Liver (tissue), 9 donors: ENCODE results near the gene RUNX1. TPM values are rescaled to one million over a fixed set of nuclear protein-coding genes. Genes with fewer than 3 reads are reported as not detected.

Experiments used
- DNase-seq: peaks from one replicate; pipeline ENCODE4 v3.0.0-alpha.2; 2017; ENCODE audit warnings: low spot score
- H3K27ac ChIP-seq, 2 donors: one replicate each; pipeline ENCODE4 v1.7.0; 2013; ENCODE audit warnings: inconsistent platforms in 2 of 2, low read length in 2 of 2, control low read depth in 1 of 2, low read depth in 1 of 2, mild to moderate bottlenecking in 1 of 2
- H3K27me3 ChIP-seq, 4 donors: one replicate each; pipeline versions ENCODE4 v1.6.1 to v1.7.0; 2013; ENCODE audit warnings: low read length in 3 of 4, inconsistent platforms in 1 of 4, mild to moderate bottlenecking in 1 of 4, moderate library complexity in 1 of 4; ENCODE audit not compliant: control insufficient read depth in 4 of 4, insufficient read depth in 4 of 4
- H3K36me3 ChIP-seq, 4 donors: one replicate each; pipeline versions ENCODE4 v1.6.1 to v1.7.0; 2013; ENCODE audit warnings: low read length in 3 of 4, mild to moderate bottlenecking in 3 of 4, low read depth in 1 of 4, moderate library complexity in 1 of 4; ENCODE audit not compliant: control insufficient read depth in 4 of 4, insufficient read depth in 3 of 4
- H3K4me1 ChIP-seq, 4 donors: one replicate each; pipeline versions ENCODE4 v1.6.1 to v1.7.0; 2013; ENCODE audit warnings: low read length in 3 of 4, mild to moderate bottlenecking in 3 of 4, moderate library complexity in 1 of 4; ENCODE audit not compliant: control insufficient read depth in 4 of 4, insufficient read depth in 4 of 4
- H3K4me3 ChIP-seq, 3 donors: one replicate each; pipeline versions ENCODE4 v1.6.1 to v1.7.0; 2013; ENCODE audit warnings: low read length in 3 of 3, control low read depth in 1 of 3, low read depth in 1 of 3, mild to moderate bottlenecking in 1 of 3
- H3K9ac ChIP-seq, 2 donors: one replicate each; pipeline ENCODE4 v1.7.0; 2013; ENCODE audit warnings: low read length in 2 of 2, mild to moderate bottlenecking in 2 of 2, moderate library complexity in 2 of 2, control low read depth in 1 of 2, low read depth in 1 of 2
- H3K9me3 ChIP-seq, 4 donors: one replicate each; pipeline versions ENCODE4 v1.6.1 to v1.7.0; 2013; ENCODE audit warnings: low read length in 3 of 4; ENCODE audit not compliant: control insufficient read depth in 4 of 4
- EGR1 ChIP-seq, 2 donors: IDR thresholded peaks; 2 replicates each; pipeline ENCODE4 v1.6.1; 2016 to 2018; ENCODE audit warnings: antibody characterized with exemption in 2 of 2, low read depth in 2 of 2
- FOXA1 ChIP-seq: IDR thresholded peaks from 2 replicates; pipeline ENCODE4 v1.6.1; 2016; ENCODE audit warnings: antibody characterized with exemption
- FOXA2 ChIP-seq: IDR thresholded peaks from 2 replicates; pipeline ENCODE4 v1.6.1; 2016; ENCODE audit warnings: antibody characterized with exemption
- GABPA ChIP-seq, 2 donors: IDR thresholded peaks in 1 of 2; conservative IDR thresholded peaks in 1 of 2; 2 replicates each; pipeline ENCODE4 v1.6.1; 2016; ENCODE audit warnings: antibody characterized with exemption in 2 of 2, mild to moderate bottlenecking in 1 of 2, moderate library complexity in 1 of 2
- HNF4A ChIP-seq, 2 donors: conservative IDR thresholded peaks; 2 replicates each; pipeline ENCODE4 v1.6.1; 2016; ENCODE audit warnings: antibody characterized with exemption in 2 of 2, mild to moderate bottlenecking in 2 of 2
- HNF4G ChIP-seq: IDR thresholded peaks from 2 replicates; pipeline ENCODE4 v1.6.1; 2016; ENCODE audit warnings: antibody characterized with exemption
- JUND ChIP-seq, 2 donors: IDR thresholded peaks; 2 replicates each; pipeline ENCODE4 v1.6.1; 2016; ENCODE audit warnings: antibody characterized with exemption in 2 of 2
- NR2F2 ChIP-seq: IDR thresholded peaks from 2 replicates; pipeline ENCODE4 v1.6.1; 2016; ENCODE audit warnings: antibody characterized with exemption
- RAD21 ChIP-seq, 2 donors: IDR thresholded peaks; 2 replicates each; pipeline ENCODE4 v1.6.1; 2016; ENCODE audit warnings: antibody characterized with exemption in 2 of 2, mild to moderate bottlenecking in 2 of 2
- RXRA ChIP-seq, 2 donors: IDR thresholded peaks; 2 replicates each; pipeline ENCODE4 v1.6.1; 2017 to 2018; ENCODE audit warnings: antibody characterized with exemption in 2 of 2, mild to moderate bottlenecking in 1 of 2
- SP1 ChIP-seq: IDR thresholded peaks from 2 replicates; pipeline ENCODE4 v1.6.1; 2018; ENCODE audit warnings: antibody characterized with exemption, mild to moderate bottlenecking
- TAF1 ChIP-seq: conservative IDR thresholded peaks from 2 replicates; pipeline ENCODE4 v1.6.1; 2016; ENCODE audit warnings: antibody characterized with exemption, mild to moderate bottlenecking
- YY1 ChIP-seq: IDR thresholded peaks from 2 replicates; pipeline ENCODE4 v1.6.1; 2016; ENCODE audit warnings: antibody characterized with exemption, mild to moderate bottlenecking
- WGBS: extraction: QIAGEN DNeasy Blood & Tissue Kit; methylation state at CpG from one replicate; pipeline ENCODE4 v1.1.7; 2013; 5-methylcytosine and 5-hydroxymethylcytosine counted together
- polyA plus RNA-seq, 2 donors: library from polyadenylated mRNA; stranded (reverse) in 1 of 2; unstranded in 1 of 2; fragments of 200-250 nt in 1 of 2; fragments of >200 nt in 1 of 2; fragmentation: Nextera tagmentation in 1 of 2; extraction: Ambion mirVana in 1 of 2; gene quantifications; one replicate each; pipeline versions ENCODE4 v1.2.1 to v1.2.3, GENCODE V29; 2013 to 2015
- total RNA-seq, 2 donors: library from RNA; depleted of rRNA; stranded (reverse); fragments of >200 nt; gene quantifications; one replicate each; pipeline ENCODE4 v1.2.3, GENCODE V29; 2014
- TF ChIP-seq, protein P1 (sequence below): IDR thresholded peaks from 2 replicates; pipeline ENCODE4 v1.6.1; 2016; ENCODE audit warnings: antibody characterized with exemption
- TF ChIP-seq, protein P2 (sequence below): fragments of 150-350 bp; IDR thresholded peaks from 2 replicates; pipeline ENCODE4 v1.5.1; 2017; ENCODE audit warnings: improper control_type of control experiment, low read depth, low read length; ENCODE audit not compliant: missing input control
- TF ChIP-seq, protein P3 (sequence below): IDR thresholded peaks from 2 replicates; pipeline ENCODE4 v1.6.1; 2016; ENCODE audit warnings: antibody characterized with exemption
- TF ChIP-seq, protein P4 (sequence below): IDR thresholded peaks from 2 replicates; pipeline ENCODE4 v1.6.1; 2016; ENCODE audit warnings: antibody characterized with exemption, mild to moderate bottlenecking
- TF ChIP-seq, protein P5 (sequence below): IDR thresholded peaks from 2 replicates; pipeline ENCODE4 v1.6.1; 2016; ENCODE audit warnings: antibody characterized with exemption
- donor health status: healthy.
- donor health status: healthy.
- donor health status: healthy.
- donor health status: healthy.
- donor health status: healthy.

The RUNX1 gene
- total and polyA plus RNA-seq, 4 donors: 0.98 to 7.2 (median 3.1) TPM

DNA sequence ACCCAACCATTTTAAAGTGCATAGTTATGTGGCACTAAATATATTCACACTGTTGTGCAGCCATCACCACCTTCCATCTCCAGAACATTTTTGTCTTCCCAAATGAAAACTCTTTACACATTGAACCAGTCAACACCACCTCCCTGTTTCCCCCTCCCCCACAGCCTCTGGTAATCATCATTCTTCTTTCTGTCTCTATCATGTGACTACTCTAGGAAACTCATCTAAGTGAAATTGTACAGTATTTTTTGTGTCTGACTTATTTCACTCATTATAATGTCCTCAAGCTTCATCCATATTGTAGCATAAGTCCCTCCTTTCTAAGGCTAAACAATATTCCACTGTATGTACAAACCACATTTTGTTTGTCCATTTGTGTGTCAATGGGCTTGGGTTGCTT lies 128.0 kb downstream of the RUNX1 start:
- no peak for DNase-seq
- Histone ChIP-seq H3K27me3 (no peaks in the 10 kb centered on the region), H3K36me3 (no peaks in the 10 kb centered on the region), H3K4me1 (no peaks in the 10 kb centered on the region), H3K27ac (no peak overlapping the region), H3K9me3 (no peaks in the 10 kb centered on the region), H3K9ac (no peak overlapping the region), H3K4me3 (no peak overlapping the region)
- no peak for TF ChIP-seq GABPA (IDR thresholded peaks at IDR 0.05 in 1 of 2, conservative IDR thresholded peaks at IDR 0.05 in 1 of 2)
- TF ChIP-seq, protein P1, sequence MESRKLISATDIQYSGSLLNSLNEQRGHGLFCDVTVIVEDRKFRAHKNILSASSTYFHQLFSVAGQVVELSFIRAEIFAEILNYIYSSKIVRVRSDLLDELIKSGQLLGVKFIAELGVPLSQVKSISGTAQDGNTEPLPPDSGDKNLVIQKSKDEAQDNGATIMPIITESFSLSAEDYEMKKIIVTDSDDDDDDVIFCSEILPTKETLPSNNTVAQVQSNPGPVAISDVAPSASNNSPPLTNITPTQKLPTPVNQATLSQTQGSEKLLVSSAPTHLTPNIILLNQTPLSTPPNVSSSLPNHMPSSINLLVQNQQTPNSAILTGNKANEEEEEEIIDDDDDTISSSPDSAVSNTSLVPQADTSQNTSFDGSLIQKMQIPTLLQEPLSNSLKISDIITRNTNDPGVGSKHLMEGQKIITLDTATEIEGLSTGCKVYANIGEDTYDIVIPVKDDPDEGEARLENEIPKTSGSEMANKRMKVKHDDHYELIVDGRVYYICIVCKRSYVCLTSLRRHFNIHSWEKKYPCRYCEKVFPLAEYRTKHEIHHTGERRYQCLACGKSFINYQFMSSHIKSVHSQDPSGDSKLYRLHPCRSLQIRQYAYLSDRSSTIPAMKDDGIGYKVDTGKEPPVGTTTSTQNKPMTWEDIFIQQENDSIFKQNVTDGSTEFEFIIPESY: no peak
- TF ChIP-seq, protein P2, sequence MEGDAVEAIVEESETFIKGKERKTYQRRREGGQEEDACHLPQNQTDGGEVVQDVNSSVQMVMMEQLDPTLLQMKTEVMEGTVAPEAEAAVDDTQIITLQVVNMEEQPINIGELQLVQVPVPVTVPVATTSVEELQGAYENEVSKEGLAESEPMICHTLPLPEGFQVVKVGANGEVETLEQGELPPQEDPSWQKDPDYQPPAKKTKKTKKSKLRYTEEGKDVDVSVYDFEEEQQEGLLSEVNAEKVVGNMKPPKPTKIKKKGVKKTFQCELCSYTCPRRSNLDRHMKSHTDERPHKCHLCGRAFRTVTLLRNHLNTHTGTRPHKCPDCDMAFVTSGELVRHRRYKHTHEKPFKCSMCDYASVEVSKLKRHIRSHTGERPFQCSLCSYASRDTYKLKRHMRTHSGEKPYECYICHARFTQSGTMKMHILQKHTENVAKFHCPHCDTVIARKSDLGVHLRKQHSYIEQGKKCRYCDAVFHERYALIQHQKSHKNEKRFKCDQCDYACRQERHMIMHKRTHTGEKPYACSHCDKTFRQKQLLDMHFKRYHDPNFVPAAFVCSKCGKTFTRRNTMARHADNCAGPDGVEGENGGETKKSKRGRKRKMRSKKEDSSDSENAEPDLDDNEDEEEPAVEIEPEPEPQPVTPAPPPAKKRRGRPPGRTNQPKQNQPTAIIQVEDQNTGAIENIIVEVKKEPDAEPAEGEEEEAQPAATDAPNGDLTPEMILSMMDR: no peak
- TF ChIP-seq RXRA (IDR thresholded peaks at IDR 0.05): no peak
- TF ChIP-seq FOXA1: no peak
- TF ChIP-seq EGR1 (IDR thresholded peaks at IDR 0.05; ENCODE audit: low read depth in 2 of 2): no peak
- TF ChIP-seq, protein P3, sequence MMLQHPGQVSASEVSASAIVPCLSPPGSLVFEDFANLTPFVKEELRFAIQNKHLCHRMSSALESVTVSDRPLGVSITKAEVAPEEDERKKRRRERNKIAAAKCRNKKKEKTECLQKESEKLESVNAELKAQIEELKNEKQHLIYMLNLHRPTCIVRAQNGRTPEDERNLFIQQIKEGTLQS: no peak
- TF ChIP-seq FOXA2: no peak
- TF ChIP-seq HNF4G: no peak

DNA sequence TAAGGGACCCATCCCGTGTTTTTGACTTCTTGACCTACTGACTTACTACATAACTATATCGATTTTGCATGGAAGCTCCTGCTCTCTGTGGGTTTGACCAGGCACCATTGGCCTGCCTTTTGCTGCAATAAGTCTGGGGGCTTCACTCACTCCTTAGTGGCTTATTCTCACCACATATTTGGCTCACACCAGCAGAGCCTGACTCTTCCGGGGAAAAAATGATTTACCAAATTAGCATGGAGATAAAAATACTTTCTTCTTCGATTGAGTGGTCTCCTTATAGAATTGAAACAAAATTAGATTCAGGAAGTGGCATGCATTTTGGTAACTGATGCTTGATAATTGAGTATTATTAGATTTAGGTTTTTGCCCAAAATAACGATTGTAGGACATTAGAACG lies 129.7 kb downstream of the RUNX1 start:
- no peak for TF ChIP-seq JUND (IDR thresholded peaks at IDR 0.05)
- TF ChIP-seq, protein P4, sequence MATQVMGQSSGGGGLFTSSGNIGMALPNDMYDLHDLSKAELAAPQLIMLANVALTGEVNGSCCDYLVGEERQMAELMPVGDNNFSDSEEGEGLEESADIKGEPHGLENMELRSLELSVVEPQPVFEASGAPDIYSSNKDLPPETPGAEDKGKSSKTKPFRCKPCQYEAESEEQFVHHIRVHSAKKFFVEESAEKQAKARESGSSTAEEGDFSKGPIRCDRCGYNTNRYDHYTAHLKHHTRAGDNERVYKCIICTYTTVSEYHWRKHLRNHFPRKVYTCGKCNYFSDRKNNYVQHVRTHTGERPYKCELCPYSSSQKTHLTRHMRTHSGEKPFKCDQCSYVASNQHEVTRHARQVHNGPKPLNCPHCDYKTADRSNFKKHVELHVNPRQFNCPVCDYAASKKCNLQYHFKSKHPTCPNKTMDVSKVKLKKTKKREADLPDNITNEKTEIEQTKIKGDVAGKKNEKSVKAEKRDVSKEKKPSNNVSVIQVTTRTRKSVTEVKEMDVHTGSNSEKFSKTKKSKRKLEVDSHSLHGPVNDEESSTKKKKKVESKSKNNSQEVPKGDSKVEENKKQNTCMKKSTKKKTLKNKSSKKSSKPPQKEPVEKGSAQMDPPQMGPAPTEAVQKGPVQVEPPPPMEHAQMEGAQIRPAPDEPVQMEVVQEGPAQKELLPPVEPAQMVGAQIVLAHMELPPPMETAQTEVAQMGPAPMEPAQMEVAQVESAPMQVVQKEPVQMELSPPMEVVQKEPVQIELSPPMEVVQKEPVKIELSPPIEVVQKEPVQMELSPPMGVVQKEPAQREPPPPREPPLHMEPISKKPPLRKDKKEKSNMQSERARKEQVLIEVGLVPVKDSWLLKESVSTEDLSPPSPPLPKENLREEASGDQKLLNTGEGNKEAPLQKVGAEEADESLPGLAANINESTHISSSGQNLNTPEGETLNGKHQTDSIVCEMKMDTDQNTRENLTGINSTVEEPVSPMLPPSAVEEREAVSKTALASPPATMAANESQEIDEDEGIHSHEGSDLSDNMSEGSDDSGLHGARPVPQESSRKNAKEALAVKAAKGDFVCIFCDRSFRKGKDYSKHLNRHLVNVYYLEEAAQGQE: no peak
- no peak for TF ChIP-seq EGR1 (IDR thresholded peaks at IDR 0.05; ENCODE audit: low read depth in 2 of 2)
- no peak for TF ChIP-seq HNF4A (conservative IDR thresholded peaks at IDR 0.05)
- no peak for TF ChIP-seq RXRA (IDR thresholded peaks at IDR 0.05)
- no peak for TF ChIP-seq TAF1
- no peak for TF ChIP-seq FOXA1
- no peak for TF ChIP-seq NR2F2
- TF ChIP-seq, protein P1: no peak
- TF ChIP-seq, protein P2: no peak
- no peak for TF ChIP-seq GABPA (IDR thresholded peaks at IDR 0.05 in 1 of 2, conservative IDR thresholded peaks at IDR 0.05 in 1 of 2)
- TF ChIP-seq RAD21 (IDR thresholded peaks at IDR 0.05): no peak
- TF ChIP-seq, protein P5, sequence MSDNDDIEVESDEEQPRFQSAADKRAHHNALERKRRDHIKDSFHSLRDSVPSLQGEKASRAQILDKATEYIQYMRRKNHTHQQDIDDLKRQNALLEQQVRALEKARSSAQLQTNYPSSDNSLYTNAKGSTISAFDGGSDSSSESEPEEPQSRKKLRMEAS: no peak
- no peak for TF ChIP-seq YY1
- no peak for TF ChIP-seq HNF4G
- no peak for TF ChIP-seq SP1
- TF ChIP-seq, protein P3: no peak
- TF ChIP-seq FOXA2: no peak
- H3K36me3 ChIP-seq: no peaks in the 10 kb centered on the region
- no peak overlapping the region for H3K27ac ChIP-seq
- no peak for DNase-seq
- WGBS: 69% methylated on average over 6 of the region's 6 CpGs
- H3K9me3 ChIP-seq: no peaks in the 10 kb centered on the region
- H3K27me3 ChIP-seq: no peaks in the 10 kb centered on the region
- no peak overlapping the region for H3K4me3 ChIP-seq
- H3K4me1 ChIP-seq: no peaks in the 10 kb centered on the region
- H3K9ac ChIP-seq: no peak overlapping the region
